NCI-H2029 treated with DMSO at 0.1 percent for 48 hours (cell line): ENCODE measurements around the gene NCOA4.
"Not testable (repeated sequence)": the region's sequence is repeated elsewhere in the genome, so short reads cannot be mapped to it uniquely, and the experiment has no call there.

Source experiments
- DNase-seq: peaks from one replicate; lab custom pipeline; 2025; lab: John Stamatoyannopoulos, UW

Gene NCOA4

DNA sequence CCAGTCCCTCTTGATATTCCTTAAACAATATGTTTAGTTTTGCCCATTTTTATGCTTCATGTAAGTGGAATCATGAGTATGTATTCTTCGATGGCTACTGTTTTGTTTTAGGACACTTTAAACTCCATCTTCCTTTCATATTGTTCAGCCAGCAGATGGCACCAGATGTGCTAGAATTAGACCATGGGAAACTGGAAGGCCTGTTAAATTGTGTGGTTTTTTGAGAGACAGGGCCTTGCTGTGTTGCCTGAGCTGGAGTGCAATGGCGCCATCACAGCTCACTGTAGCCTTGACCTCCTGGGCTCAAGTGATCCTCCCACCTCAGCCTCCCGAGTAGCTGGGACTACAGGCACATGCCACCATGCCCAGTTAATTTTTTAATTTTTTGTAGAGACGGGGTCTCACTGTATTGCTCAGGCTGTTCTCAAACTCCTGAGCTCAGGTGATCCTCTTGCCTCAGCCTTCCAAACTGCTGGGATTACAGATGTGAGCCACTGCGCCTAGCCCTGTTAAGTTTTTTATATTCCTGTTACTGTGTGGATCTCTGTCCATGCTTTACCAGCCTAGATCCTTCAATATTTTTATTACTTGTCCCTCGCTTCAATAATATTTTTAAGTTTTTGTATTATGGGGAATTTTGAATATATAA lies 46.8 kb downstream of the NCOA4 start:
- DNase-seq = not testable (repeated sequence)

DNA sequence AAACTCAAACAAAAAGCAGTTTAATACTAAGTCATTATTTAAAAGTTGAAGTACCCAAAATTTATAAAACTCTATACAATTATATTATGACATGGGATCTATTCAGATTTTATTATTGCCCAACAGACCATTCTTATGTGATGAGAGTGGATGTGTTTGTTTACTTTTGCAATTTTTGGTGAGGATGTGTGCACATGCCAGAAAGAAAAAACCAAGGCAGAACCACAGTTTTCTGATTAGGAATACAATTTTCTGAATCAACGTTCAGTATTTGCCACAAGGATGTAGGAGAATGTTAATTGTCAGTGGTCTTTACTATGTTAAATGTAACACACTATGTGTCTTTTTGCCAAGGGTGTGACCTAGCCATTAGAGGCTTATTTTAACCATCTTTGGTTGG lies 49.1 kb downstream of the NCOA4 start:
- DNase-seq = not testable (repeated sequence)

DNA sequence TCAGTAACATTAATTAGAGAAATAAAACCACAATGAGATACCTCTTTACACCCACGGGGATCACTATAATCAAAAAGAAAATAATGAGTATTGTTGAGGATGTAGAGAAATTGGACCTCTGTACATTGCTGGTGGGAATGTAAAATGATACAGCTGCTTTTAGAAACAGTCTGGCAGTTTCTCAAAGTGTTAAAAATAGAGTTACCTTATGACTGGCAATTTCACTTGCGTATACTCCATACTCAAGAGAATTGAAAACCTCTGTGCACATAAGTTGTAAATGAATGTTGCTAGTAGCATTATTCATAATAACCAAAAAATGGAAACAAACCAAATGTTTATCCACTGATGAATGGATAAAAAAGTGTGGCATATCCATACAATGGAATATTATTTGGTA lies 51.9 kb downstream of the NCOA4 start:
- not testable (repeated sequence) for DNase-seq

DNA sequence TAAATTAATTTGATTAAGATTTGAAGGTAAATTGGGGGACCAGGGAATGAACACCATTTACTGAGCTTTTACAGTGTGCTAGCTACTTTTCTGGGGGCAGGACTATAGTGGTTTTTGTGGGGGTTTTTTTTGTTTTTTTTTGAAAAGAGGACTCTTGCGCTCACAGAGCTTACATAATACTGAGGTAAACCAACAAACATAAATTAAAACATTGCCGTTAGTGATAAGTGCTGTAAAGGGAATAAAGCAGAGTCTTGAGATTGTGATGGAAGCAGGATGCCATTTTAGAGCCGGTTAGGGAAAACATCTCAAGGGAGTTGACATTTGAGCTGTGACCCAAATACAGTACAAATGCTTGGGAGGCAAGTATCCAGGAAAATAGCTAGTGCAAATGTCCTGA lies 56.4 kb downstream of the NCOA4 start:
- not testable (repeated sequence) for DNase-seq

DNA sequence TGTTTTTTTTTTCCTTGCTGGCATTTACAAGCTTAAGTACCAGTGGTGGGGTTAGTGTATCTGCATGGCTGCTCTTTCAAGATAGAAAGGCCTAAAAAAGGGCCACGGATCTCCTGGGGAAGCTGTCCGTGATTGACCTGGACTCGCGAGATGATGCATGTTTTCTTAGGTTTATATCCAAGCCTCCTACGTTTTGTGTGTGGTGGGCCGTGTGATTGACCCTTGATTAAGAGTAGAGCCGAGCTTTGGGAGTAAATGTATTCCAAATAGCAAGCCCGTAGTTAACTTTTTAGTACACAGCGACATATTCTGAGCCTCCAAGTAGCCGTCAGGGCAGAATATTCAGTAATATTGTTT lies 57.6 kb downstream of the NCOA4 start:
- DNase-seq = not testable (repeated sequence)

DNA sequence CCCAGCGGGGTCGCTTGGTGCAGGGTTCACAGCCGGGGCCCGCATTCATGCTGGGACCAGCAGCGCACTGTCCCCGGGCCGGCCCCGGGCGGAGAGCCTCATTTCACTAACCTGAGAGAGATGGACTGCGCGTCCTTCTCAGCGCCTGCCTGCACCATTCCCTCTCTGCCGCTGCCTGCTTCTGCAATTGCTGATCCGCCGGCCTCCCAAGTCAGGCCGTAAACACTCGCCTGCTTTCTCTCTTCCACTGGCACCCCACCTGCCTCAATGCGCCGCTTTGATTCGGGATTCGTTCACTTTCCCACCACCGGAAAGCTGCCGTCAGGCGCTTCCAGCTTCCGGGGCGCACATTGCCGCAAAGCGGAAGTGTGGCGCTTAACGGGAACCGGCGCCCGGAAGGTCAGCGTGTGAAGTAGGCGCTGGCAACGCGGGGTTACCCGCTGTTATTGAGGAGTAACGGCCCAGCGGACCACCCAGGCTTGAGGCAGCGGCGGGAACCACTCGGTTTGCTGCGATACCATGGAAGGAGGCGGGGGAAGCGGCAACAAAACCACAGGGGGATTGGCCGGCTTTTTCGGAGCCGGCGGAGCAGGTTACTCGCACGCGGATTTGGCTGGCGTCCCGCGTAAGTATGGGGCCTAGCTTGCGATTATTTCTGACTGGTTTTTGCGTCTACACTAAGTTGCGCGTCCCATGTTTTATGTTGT lies 58.2 kb downstream of the NCOA4 start, which contains the start of gene TIMM23:
TIMM23 (plus strand) TSS at position 384 of the 707 bp plus-strand sequence; CDS start at position 520, 136 bp downstream.
- DNase-seq = not testable (repeated sequence)

DNA sequence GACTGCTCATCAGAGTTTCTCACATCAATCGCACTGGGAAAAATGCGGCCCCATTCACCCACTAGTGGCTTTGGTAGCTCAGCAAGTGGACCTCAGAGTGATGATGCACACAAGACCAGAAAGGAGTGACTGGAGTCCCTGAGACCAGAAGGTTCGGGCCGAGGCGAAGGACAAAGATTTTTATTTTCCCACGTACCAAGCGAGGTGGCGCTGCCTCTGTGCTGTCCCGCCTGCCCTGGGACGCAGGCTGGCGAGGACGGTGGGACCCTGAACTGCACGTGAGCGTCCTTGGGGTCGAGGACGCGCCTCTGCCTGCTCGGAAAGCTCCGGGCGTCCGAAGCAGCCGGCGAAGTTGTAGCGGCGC lies 58.7 kb downstream of the NCOA4 start:
- not testable (repeated sequence) for DNase-seq

DNA sequence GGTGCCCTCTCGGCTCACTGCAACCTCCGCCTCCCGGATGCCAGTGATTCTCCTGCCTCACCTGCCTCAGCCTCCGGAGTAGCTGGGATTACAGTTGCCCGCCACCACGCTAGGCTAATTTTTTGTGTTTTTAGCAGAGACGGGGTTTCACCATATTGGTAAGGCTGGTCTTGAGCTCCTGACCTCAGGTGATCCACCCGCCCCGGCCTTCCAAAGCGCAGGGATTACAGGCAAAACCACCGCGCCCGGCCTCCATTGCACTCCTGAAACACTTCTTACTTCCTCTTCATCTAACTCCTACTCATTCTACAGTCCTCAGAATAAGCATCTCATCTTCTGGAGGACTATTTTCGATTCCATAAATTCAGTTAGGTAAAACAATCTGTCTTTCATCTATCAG lies 59.4 kb downstream of the NCOA4 start:
- not testable (repeated sequence) for DNase-seq

DNA sequence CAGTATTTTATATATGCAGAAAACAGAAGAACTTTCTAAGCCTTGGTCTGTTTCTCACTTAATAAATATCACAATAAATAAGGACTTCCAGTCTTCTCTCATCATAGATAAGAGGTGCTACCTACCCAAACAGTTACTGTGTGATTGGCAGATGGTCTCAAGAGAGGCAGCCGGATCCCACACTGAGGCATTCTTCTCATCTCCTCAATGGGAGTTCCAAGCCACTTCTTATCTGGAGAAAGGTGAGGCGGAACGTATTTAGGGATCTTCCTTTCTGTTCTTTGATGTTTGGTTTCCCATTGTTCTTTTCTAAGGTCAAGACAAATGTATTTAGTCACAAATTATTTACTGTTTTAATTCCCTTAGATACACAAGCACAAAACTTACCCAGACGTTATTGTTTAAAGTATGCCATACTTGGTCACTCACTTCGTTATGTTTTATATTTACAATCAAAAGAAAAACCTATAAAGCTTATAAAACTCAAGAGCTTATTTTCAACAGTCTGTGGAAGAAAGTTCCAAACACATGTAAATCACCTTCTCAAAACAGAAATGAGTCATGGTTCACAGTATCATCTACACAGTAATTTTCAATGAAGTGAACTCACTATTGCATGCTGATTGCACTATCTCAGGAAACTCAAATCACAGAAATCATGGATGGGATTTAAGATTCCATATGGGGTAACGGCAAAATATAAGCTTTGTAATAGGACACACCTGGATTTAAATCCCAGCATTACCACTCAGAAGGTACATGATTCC lies 67.6 kb downstream of the NCOA4 start:
- DNase-seq = not testable (repeated sequence)

DNA sequence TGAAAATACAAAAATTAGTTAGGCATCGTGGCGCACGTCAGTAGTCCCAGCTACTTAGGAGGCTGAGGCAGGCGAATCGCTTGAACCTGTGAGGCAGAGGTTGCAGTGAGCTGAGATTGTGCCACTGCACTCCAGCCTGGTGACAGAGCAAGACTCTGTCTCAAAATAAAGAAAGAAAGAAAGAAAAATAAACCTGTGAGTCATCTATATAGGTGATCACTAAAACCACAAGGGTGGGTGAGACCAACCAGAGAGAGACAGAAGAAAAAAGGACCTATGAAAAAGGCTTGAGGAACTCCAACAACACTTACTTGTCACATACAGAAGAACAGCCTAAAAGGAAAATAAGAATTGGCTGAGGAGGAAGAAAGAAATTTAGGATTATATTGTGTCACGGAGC lies 72.5 kb downstream of the NCOA4 start:
- DNase-seq = not testable (repeated sequence)

DNA sequence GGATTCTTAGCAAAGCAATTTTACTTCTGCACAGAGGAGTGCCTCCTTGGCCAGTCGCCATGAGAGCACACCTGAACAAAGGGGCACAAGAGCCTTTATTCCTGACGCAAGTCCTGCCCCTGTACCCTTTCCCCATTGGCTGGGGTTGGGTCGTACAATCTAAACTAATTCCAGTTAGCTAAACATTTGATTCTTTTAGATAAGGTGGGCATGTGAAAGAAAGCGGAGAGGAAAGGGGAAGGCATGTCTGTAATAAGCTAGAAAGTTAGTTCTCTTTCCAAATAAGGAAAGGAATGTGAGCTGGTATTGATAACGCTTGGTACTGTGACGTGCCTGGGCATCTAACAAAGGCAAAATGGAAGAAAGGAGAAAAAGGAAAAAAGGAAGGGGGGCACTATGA lies 73.8 kb downstream of the NCOA4 start:
- DNase-seq = not testable (repeated sequence)
